Fibroblast of villous mesenchyme (primary cell): ENCODE results near the gene SMKR1. TPM values are rescaled to one million over a fixed set of nuclear protein-coding genes. Genes with fewer than 3 reads are reported as not detected.

ENCODE experiments used
- DNase-seq: peaks from one replicate; pipeline ENCODE4 v3.0.0-alpha.2; 2010; ENCODE audit warnings: low read depth
- H3K4me3 ChIP-seq: 2 replicates; pipeline ENCODE4 v1.5.1; 2011; ENCODE audit warnings: low read depth, mild to moderate bottlenecking, low read length
- CTCF ChIP-seq: IDR thresholded peaks from 2 replicates; pipeline ENCODE4 v1.5.1; 2012; ENCODE audit warnings: low read depth, mild to moderate bottlenecking, low read length; ENCODE audit not compliant: insufficient read depth
- total RNA-seq: library from RNA; depleted of rRNA; stranded (reverse); fragments of >200 nt; gene quantifications from 2 replicates; pipeline ENCODE4 v1.2.3, GENCODE V29; 2012

SMKR1 gene
- total RNA-seq, 1 donor = not detected

DNA sequence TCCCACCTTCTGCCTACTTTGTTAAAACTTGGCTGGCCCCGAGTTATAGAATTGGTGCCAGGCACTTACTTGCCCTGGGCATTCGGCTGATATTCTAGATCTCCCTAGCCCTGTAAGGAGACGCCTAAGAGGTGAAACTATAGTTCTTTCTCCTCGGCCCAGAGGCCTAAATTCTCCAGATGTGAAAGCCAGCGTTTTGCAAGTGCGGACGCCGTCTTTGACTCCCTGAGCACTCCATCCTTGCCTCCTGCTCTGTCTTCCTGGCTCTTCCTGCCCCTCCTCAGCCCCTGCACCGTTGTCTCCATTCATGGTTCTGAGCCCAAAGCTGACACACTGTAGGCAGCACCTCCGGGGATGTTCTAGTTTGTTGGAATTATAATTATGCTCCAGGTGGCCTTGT lies 11.2 kb downstream of the SMKR1 start:
- no peak for DNase-seq
- no peak overlapping the region for H3K4me3 ChIP-seq
- TF ChIP-seq CTCF = no peak

GRCh38 chr7:129514683-129515082 lies 12.4 kb downstream of the SMKR1 start:
- no peak overlapping the region for H3K4me3 ChIP-seq
- no peak for DNase-seq
- no peak for TF ChIP-seq CTCF

- no peak overlapping the region for H3K4me3 ChIP-seq
- DNase-seq = no peak
- TF ChIP-seq CTCF = no peak
Measured at GRCh38 chr7:129515381-129515780, 13.1 kb downstream of the SMKR1 start.

DNA sequence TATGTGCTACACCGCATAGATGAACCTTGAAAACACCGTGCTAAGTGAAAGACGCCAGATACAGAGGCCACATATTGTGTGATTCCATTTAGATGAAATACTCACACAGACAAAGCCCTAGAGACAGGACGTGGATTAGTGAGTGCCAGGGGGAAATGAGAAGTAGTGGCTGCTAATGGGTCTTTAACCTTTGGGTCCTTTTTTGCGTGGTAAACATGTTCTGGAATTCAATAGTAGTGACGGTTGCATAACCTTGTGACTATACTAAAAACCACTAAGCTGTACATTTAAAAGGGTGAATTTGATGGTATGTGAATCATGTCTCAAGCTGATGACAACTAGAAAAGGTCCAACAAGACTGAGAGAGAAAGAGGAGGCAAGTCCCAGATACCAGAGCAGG lies 15.6 kb downstream of the SMKR1 start:
- TF ChIP-seq CTCF = no peak
- no peak overlapping the region for H3K4me3 ChIP-seq
- DNase-seq = no peak

- DNase-seq = no peak
- no peak overlapping the region for H3K4me3 ChIP-seq
- no peak for TF ChIP-seq CTCF
Measured at GRCh38 chr7:129519464-129519863, 17.1 kb downstream of the SMKR1 start.

- DNase-seq = no peak
- no peak overlapping the region for H3K4me3 ChIP-seq
- no peak for TF ChIP-seq CTCF
Measured at GRCh38 chr7:129522088-129522970, 20.0 kb downstream of the SMKR1 start.

DNA sequence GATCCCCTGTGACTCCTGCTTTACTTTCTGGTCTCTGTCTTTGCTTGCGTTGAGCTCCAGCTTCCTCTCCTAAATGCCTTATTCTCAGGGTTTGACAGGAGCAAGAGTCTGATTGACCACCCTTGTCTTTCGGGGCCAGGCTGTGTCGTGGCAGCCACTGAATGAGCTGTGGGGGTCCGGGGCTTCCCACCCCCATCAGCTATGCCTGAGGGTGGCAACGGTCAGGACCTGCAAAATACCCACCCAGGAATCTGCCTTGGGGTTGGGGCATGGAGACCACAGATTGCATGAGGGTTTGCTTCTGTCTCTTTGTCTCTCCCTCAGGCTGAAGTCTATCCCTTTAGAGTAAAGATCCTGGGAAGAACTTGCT lies 20.6 kb downstream of the SMKR1 start:
- no peak overlapping the region for H3K4me3 ChIP-seq
- DNase-seq = no peak
- no peak for TF ChIP-seq CTCF
